Esophagus muscularis mucosa (tissue), 4 donors: ENCODE data around the gene C5orf15. TPM values are rescaled to one million over a fixed set of nuclear protein-coding genes. Genes with fewer than 3 reads are reported as not detected.
"Not testable (repeated sequence)": the region's sequence is repeated elsewhere in the genome, so short reads cannot be mapped to it uniquely, and the experiment has no call there.

Experiments
- DNase-seq: peaks from one replicate; pipeline ENCODE4 v3.0.0-alpha.2; 2017; ENCODE audit errors: extremely low spot score
- H3K27ac ChIP-seq, 4 donors: fragments of 200-600 bp; sonication (generic); replicated peaks in 1 of 4; 1 replicate in 3 of 4; 2 replicates in 1 of 4; pipeline ENCODE4 v1.5.1; 2016 to 2019; ENCODE audit warnings: mild to moderate bottlenecking in 1 of 4
- H3K27me3 ChIP-seq, 4 donors: fragments of 200-600 bp; sonication (generic); one replicate each; pipeline versions ENCODE4 v1.5.1 to v1.6.0; 2016 to 2019
- H3K36me3 ChIP-seq, 4 donors: fragments of 200-600 bp; sonication (generic); one replicate each; pipeline ENCODE4 v1.5.1; 2016 to 2019
- H3K4me1 ChIP-seq, 4 donors: fragments of 200-600 bp; sonication (generic); one replicate each; pipeline ENCODE4 v1.5.1; 2016 to 2019
- H3K4me3 ChIP-seq, 4 donors: fragments of 200-600 bp; sonication (generic); 1 replicate in 2 of 4; 2 replicates in 2 of 4; pipeline ENCODE4 v1.5.1; 2016 to 2019; ENCODE audit warnings: mild to moderate bottlenecking in 4 of 4, moderate library complexity in 1 of 4
- H3K9me3 ChIP-seq, 4 donors: fragments of 200-600 bp; sonication (generic); 1 replicate in 3 of 4; 2 replicates in 1 of 4; pipeline ENCODE4 v1.5.1; 2016 to 2019
- EP300 ChIP-seq: sonication (generic); formaldehyde crosslinking; IDR thresholded peaks from one replicate; pipeline ENCODE4 v1.6.1; 2017; ENCODE audit warnings: antibody characterized with exemption
- POLR2A ChIP-seq: fragments of 450-650 bp; IDR thresholded peaks from one replicate; pipeline ENCODE4 v1.6.1; 2017; ENCODE audit warnings: antibody characterized with exemption, moderate library complexity, mild to moderate bottlenecking, low read depth
- POLR2AphosphoS5 ChIP-seq, 2 donors: sonication (generic); formaldehyde crosslinking; IDR thresholded peaks; one replicate each; pipeline ENCODE4 v1.6.1; 2017; ENCODE audit warnings: antibody characterized with exemption in 2 of 2
- WGBS: methylation state at CpG from one replicate; pipeline ENCODE4 v1.1.5; 2018; 5-methylcytosine and 5-hydroxymethylcytosine counted together
- intact Hi-C: fragments of 100-400 bp; cut with DNase I; formaldehyde crosslinking; loops from one replicate; pipeline ENCODE4 v1.15.1; 2023
- total RNA-seq, 4 donors: library from RNA; depleted of rRNA; stranded (reverse); fragments of >200 nt; gene quantifications; one replicate each; pipeline versions ENCODE4 v1.1.0 to v1.2.1, GENCODE V29; 2016
- TF ChIP-seq, protein P1 (sequence below), 3 experiments: fragments of 200-600 bp in 2 of 3; fragments of 450-650 bp in 1 of 3; sonication (generic) in 2 of 3; IDR thresholded peaks; one replicate each; pipeline ENCODE4 v1.5.1; 2017 to 2019; ENCODE audit warnings: antibody characterized with exemption in 3 of 3, mild to moderate bottlenecking in 2 of 3, moderate library complexity in 1 of 3

Gene C5orf15
- total RNA-seq, 4 donors from 2014 or later, result 20.3 to 26.1 (median 22.2) TPM

DNA sequence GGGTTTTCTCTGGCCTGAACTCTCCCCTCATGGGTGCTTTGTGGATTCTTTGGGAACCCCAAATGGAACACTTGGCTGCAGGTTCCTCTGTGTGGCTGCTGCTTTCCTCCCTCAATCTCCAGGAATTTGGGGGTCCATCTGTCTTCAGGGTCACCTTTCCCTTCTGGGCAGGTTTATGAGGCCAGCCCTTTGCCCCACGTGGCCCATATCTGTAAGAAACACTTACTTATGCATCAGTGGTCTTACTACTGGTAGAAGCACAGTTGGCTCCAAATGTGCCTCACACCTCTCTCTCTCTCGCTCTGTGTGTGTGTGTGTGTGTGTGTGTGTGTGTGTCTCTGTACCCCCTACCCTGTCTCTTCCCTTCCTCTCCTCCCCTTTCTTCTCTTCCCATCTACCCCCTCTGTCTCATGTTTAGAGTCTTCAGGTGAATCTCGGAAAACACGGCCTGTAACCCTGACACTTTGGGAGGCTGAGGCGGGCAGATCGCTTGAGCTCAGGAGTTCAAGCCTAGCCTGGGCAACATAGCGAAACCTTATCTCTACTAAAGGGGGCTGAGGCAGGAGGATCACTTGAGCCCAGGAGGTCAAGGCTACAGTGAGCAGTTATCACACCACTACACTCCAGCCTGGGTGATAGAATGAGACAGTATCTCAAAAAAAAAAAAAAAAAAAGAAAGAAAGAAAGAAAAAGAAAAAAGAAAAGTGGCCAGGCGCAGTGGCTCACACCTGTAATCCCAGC is 26.8 kb downstream of the C5orf15 start:
- Histone ChIP-seq H3K27me3 (no peaks in the 10 kb centered on the region), H3K4me1 (peaks cover 0 to 3% (median 0%) of the 10 kb centered on the region in 4 donors), H3K27ac (no peak overlapping the region), H3K9me3 (no peaks in the 10 kb centered on the region), H3K4me3 (no peak overlapping the region), H3K36me3 (no peaks in the 10 kb centered on the region)
- intact Hi-C loops, result no loop called here
- DNase-seq, result no peak
- no peak for TF ChIP-seq POLR2A
- TF ChIP-seq, protein P1, sequence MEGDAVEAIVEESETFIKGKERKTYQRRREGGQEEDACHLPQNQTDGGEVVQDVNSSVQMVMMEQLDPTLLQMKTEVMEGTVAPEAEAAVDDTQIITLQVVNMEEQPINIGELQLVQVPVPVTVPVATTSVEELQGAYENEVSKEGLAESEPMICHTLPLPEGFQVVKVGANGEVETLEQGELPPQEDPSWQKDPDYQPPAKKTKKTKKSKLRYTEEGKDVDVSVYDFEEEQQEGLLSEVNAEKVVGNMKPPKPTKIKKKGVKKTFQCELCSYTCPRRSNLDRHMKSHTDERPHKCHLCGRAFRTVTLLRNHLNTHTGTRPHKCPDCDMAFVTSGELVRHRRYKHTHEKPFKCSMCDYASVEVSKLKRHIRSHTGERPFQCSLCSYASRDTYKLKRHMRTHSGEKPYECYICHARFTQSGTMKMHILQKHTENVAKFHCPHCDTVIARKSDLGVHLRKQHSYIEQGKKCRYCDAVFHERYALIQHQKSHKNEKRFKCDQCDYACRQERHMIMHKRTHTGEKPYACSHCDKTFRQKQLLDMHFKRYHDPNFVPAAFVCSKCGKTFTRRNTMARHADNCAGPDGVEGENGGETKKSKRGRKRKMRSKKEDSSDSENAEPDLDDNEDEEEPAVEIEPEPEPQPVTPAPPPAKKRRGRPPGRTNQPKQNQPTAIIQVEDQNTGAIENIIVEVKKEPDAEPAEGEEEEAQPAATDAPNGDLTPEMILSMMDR (IDR thresholded peaks at IDR 0.05), result no peak
- no peak for TF ChIP-seq POLR2AphosphoS5 (IDR thresholded peaks at IDR 0.05)
- no peak for TF ChIP-seq EP300
- WGBS, result 96% methylated on average over 8 of the region's 8 CpGs

DNA sequence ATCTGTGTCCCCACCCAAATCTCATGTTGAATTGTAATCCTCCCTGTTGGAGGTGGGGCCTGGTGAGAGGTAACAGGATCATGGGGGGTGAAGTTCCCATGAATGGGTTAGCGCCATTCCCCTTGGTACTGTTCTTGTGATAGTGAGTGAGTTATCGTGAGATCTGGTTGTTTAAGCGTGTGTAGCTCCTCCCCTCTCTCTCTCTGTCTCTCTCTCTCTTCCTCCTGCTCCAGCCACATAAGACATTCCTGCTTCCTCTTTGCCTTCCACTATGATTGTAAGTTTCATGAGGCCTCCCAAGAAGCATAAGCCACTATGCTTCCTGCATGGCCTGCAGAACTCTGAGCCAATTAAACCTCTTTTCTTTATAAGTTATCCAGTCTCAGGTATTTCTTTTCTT is 28.8 kb downstream of the C5orf15 start:
- Histone ChIP-seq H3K27me3 (no peaks in the 10 kb centered on the region), H3K27ac (no peak overlapping the region), H3K4me3 (no peak overlapping the region), H3K36me3 (no peaks in the 10 kb centered on the region), H3K9me3 (no peaks in the 10 kb centered on the region), H3K4me1 (peaks cover 0 to 3% (median 0%) of the 10 kb centered on the region in 4 donors)
- WGBS, result 97% methylated on average over 3 of the region's 3 CpGs
- intact Hi-C loops, result no loop called here
- DNase-seq, result no peak
- TF ChIP-seq, protein P1 (IDR thresholded peaks at IDR 0.05), result no peak
- no peak for TF ChIP-seq EP300
- no peak for TF ChIP-seq POLR2AphosphoS5 (IDR thresholded peaks at IDR 0.05)
- TF ChIP-seq POLR2A, result no peak

DNA sequence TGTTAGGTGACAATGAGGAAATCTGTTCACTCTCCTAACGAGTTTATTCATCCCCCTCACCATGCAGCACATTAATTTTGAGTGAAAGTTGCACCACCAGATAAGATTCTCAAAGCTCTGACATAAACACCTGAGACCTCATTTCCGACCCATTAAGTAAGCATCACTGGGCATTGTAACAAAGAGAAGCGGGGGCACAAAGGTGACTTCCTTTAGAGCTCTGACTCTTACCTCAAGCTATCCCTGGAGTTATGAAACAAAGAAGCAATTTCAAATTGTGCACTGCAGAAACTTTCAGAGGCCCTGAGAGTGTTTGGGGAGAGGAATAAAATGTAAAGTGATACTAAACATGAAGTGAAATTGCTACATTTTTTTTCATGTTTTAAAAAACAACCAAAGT is 29.5 kb downstream of the C5orf15 start:
- no peak for TF ChIP-seq EP300
- TF ChIP-seq POLR2AphosphoS5 (IDR thresholded peaks at IDR 0.05), result no peak
- TF ChIP-seq POLR2A, result no peak
- TF ChIP-seq, protein P1 (IDR thresholded peaks at IDR 0.05), result no peak
- WGBS, result 82% methylated on average over 3 of the region's 3 CpGs
- Histone ChIP-seq H3K9me3 (no peaks in the 10 kb centered on the region), H3K27me3 (no peaks in the 10 kb centered on the region), H3K27ac (no peak overlapping the region), H3K4me1 (peaks cover 0 to 3% (median 0%) of the 10 kb centered on the region in 4 donors), H3K36me3 (no peaks in the 10 kb centered on the region), H3K4me3 (no peak overlapping the region)
- intact Hi-C loops, result no loop called here
- no peak for DNase-seq

DNA sequence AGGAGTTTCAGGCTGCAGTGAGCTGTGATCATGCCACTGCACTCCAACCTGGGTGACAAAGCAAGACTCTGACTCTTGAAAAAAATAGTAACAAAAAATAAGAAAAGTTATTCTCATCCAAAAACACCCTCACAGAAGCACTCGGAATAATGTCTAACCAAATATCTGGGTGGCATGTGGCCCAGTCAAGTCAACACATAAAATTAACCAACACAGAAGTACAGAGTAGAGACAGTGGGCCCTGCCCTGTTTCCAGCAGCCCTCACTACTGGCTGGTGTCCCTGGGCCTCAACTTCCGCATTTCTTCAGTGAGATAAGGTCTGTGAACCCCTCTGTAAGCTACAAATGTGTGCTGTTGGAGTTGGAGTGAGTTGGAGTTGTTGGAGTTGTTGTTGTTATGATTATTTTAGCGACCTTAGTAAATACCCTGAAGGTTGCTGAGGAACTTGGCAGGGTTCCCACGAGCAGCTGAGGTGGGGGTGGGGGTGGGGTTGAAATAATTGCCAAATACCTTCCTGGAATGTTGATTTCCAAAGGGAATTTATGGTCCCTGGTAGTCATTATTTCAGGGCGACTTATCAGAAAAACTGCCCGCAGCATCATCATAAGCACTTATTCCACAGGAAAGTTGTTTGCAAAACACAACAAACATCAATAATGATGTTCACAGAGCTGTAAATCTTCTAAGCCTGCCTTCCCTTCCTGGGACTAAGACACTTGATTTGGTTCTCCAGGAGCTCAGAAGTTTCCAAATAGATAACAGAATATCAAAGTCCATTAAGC is 30.2 kb downstream of the C5orf15 start:
- intact Hi-C loops, result no loop called here
- H3K9me3 ChIP-seq, result no peaks in the 10 kb centered on the region
- no peaks in the 10 kb centered on the region for H3K36me3 ChIP-seq
- no peaks in the 10 kb centered on the region for H3K27me3 ChIP-seq
- peaks cover 0 to 3% (median 2%) of the 10 kb centered on the region in 4 donors for H3K4me1 ChIP-seq
- H3K27ac ChIP-seq, result no peak overlapping the region
- TF ChIP-seq POLR2AphosphoS5 (IDR thresholded peaks at IDR 0.05) (no peak), POLR2A (no peak), EP300 (no peak)
- TF ChIP-seq, protein P1 (IDR thresholded peaks at IDR 0.05), result no peak
- no peak overlapping the region for H3K4me3 ChIP-seq
- DNase-seq, result no peak
- 65% methylated on average over 6 of the region's 6 CpGs for WGBS

DNA sequence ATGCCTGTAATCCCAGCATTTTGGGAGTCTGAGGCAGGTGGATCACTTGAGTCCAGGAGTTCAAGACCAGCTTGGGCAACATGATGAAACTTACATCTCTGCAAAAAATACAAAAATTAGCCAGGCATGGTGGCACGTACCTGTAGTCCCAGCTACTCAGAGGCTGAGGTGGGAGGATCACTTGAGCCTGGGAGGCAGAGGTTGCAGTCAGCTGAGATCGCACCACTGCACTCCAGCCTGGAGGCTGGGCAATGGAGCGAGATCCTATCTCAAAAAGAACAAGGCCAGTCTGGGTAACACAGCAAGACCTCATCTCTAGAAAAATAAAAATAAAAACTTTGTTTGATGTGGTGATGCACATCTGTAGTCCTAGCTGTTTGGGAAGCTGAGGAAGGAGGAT is 30.8 kb downstream of the C5orf15 start:
- H3K4me1 ChIP-seq, intact Hi-C loops, H3K27ac ChIP-seq, H3K9me3 ChIP-seq, DNase-seq, H3K27me3 ChIP-seq, H3K36me3 ChIP-seq, H3K4me3 ChIP-seq: not testable (repeated sequence)
- 98% methylated on average over 3 of the region's 3 CpGs for whole genome bisulfite sequencing
